ENCODE data around the gene TNS1. TPM values are rescaled to one million over a fixed set of nuclear protein-coding genes. Genes with fewer than 3 reads are reported as not detected.

Gene TNS1
- total RNA-seq, 1 donor from 2014 or later, result 1,334 TPM

- no peak overlapping the region for H3K27ac ChIP-seq
- H3K36me3 ChIP-seq, result peaks cover 31 to 62% of the 10 kb centered on the region in 2 donors
- no peak overlapping the region for H3K4me3 ChIP-seq
- H3K27me3 ChIP-seq, result no peaks in the 10 kb centered on the region
- peaks cover 3 to 6% of the 10 kb centered on the region in 2 donors for H3K9me3 ChIP-seq
- H3K4me1 ChIP-seq, result peaks cover 0 to 1% of the 10 kb centered on the region in 2 donors
- DNase-seq (ENCODE audit: low spot score in 2 of 2), result no peak
- intact Hi-C loops (cut with DNase I), result no loop called here
- TF ChIP-seq, protein P1, sequence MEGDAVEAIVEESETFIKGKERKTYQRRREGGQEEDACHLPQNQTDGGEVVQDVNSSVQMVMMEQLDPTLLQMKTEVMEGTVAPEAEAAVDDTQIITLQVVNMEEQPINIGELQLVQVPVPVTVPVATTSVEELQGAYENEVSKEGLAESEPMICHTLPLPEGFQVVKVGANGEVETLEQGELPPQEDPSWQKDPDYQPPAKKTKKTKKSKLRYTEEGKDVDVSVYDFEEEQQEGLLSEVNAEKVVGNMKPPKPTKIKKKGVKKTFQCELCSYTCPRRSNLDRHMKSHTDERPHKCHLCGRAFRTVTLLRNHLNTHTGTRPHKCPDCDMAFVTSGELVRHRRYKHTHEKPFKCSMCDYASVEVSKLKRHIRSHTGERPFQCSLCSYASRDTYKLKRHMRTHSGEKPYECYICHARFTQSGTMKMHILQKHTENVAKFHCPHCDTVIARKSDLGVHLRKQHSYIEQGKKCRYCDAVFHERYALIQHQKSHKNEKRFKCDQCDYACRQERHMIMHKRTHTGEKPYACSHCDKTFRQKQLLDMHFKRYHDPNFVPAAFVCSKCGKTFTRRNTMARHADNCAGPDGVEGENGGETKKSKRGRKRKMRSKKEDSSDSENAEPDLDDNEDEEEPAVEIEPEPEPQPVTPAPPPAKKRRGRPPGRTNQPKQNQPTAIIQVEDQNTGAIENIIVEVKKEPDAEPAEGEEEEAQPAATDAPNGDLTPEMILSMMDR (IDR thresholded peaks at IDR 0.05), result no peak
Observed at GRCh38 chr2:217761645-217762277, 241.0 kb downstream of the TNS1 start.

DNA sequence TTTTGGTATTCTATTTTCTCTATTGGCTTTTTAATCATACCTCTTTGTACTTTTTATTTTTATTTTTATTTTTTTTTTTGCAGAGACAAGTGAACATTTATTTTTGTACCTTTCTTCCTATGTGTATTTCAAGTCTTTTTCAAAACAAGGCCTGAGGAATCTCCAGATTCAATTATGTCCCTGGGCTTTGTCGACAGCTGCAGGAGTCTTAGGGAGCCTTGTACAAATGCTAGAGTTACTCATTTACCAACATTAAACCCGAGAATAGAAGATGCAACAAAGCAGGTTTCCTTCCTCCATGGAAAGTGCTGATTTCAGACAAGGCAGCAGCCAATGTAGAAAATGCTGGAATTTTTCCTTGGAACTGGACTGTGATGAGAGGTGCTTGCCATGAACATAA is 242.8 kb downstream of the TNS1 start:
- Histone ChIP-seq H3K9me3 (peaks cover 3 to 6% of the 10 kb centered on the region in 2 donors), H3K4me3 (no peak overlapping the region), H3K4me1 (peaks cover 0 to 15% of the 10 kb centered on the region in 2 donors), H3K27ac (no peak overlapping the region), H3K36me3 (peaks cover 31 to 60% of the 10 kb centered on the region in 2 donors), H3K27me3 (no peaks in the 10 kb centered on the region)
- no peak for DNase-seq (ENCODE audit: low spot score in 2 of 2)
- intact Hi-C loops (cut with DNase I), result loop anchor here (5.0 kb wide), 1 partner anchor 248 kb away; no protein-coding TSS in a partner anchor
- TF ChIP-seq, protein P1 (IDR thresholded peaks at IDR 0.05), result no peak

DNA sequence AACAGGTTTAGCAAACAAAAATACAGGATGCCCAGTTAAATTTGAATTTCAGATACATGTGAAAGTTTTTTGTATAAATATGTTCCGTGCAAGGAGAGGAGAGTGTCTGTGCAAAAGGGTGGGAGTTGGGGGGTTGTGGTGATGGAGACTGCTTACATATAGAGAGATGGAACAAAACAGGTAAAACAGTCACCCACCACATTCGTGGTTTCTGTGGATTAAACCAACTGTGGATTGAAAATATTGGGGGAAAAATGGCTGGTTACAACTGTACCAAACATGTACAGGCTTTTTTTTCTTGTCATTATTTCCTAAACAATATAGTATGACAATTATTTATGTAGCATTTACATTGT is 245.7 kb downstream of the TNS1 start:
- intact Hi-C loops (cut with DNase I), result loop anchor here (5.0 kb wide), 1 partner anchor 245 kb away; no protein-coding TSS in a partner anchor
- Histone ChIP-seq H3K27me3 (no peaks in the 10 kb centered on the region), H3K9me3 (peaks cover 3 to 4% of the 10 kb centered on the region in 2 donors), H3K36me3 (peaks cover 22 to 54% of the 10 kb centered on the region in 2 donors), H3K4me3 (no peak overlapping the region), H3K27ac (no peak overlapping the region), H3K4me1 (peaks cover 12 to 44% of the 10 kb centered on the region in 2 donors)
- TF ChIP-seq, protein P1 (IDR thresholded peaks at IDR 0.05), result no peak
- no peak for DNase-seq (ENCODE audit: low spot score in 2 of 2)

DNA sequence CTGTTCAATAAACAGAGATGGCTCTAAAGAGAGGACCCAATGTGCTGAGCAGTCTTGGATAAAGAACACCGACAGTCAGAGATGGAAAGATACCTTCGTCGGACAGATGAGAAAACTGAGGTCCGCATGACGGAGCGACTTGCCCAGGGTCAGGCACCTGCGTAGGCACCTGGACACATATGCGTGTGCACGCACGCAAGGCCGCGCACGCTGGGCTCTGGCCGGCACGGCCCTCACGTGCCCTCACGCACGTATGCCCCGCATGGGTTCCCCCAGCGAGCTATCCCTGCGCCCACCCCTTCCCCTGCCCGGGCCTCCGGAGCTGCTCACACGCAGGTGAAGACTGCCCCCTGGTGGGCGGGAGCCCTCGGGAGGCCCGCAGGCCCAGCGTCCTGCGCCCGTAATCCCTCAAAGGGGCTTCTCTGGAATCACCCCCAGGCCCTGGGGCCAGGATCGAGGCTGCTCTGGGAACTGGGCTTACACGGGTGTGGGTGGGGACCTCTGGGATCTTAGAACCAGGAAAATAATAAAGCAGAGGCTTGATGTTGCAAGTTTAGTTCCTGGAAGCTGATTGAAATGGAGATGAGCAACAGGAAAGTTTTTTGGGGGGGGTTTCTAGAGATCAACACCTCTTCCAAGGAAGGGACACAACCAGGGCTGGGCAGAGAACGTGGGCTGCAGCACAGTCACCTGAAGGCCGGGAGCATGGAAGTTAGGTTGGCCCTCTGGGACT is 246.3 kb downstream of the TNS1 start:
- peaks cover 12 to 50% of the 10 kb centered on the region in 2 donors for H3K4me1 ChIP-seq
- H3K36me3 ChIP-seq, result peaks cover 17 to 57% of the 10 kb centered on the region in 2 donors
- H3K27ac ChIP-seq, result peak overlapping the region; percentile 80 to 87
- no peak overlapping the region for H3K4me3 ChIP-seq
- H3K9me3 ChIP-seq, result peaks cover 0 to 3% of the 10 kb centered on the region in 2 donors
- DNase-seq (ENCODE audit: low spot score in 2 of 2), result peak in 1 of 2 donors; percentile 79
- intact Hi-C loops (cut with DNase I), result loop anchor here (5.0 kb wide), 1 partner anchor 244 kb away; no protein-coding TSS in a partner anchor
- TF ChIP-seq, protein P1 (IDR thresholded peaks at IDR 0.05), result peak; percentile 79 to 97 (median 85)
- no peaks in the 10 kb centered on the region for H3K27me3 ChIP-seq

DNA sequence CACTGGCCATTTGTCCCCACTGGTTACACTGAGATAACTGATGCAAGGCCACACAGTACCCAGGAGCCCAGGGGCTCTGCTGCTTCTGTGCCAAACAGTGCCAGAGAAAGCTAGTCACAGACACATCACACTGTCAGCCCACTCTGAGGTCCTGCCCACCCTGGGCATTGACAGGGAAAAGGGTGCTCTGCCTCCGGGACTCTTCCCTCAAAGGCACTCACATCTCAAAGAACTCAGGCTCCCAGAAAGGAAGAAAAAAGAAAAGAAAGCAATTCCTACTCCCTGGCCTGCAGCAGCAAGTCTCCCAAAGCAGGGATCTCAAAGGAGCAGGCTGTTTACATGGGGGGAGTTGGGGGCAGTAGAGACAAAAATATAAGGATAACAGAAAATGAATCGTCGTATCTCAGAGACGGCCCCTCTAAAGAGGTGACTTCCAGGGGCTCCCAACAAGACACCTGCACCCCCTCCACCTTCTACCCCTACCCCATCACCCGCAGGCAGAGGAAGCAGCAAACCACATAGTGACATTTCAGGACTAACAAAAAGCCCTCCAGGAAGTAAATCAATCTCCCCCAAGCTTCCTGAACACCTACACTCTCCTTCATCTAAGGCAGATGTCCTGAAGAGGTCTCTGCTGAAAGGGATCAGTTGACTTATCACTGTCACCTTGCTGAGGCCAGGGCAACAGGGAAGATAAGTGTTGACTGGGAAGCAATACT is 247.6 kb downstream of the TNS1 start:
- H3K4me3 ChIP-seq, result no peak overlapping the region
- peak overlapping the region; percentile 80 to 87 for H3K27ac ChIP-seq
- peaks cover 7 to 53% of the 10 kb centered on the region in 2 donors for H3K36me3 ChIP-seq
- no peaks in the 10 kb centered on the region for H3K27me3 ChIP-seq
- TF ChIP-seq, protein P1 (IDR thresholded peaks at IDR 0.05), result no peak
- no peak for DNase-seq (ENCODE audit: low spot score in 2 of 2)
- H3K9me3 ChIP-seq, result no peaks in the 10 kb centered on the region
- intact Hi-C loops (cut with DNase I), result loop anchor here (2.0 to 5.0 kb wide), 3 partner anchors 40 to 1072 kb away; no protein-coding TSS in a partner anchor
- peaks cover 12 to 55% of the 10 kb centered on the region in 2 donors for H3K4me1 ChIP-seq

Measured in ascending aorta (tissue), 2 donors.